B cell (primary cell): Measurements from ENCODE around the gene PLCG2. TPM values are rescaled to one million over a fixed set of nuclear protein-coding genes. Genes with fewer than 3 reads are reported as not detected.

Experiments used
- ATAC-seq: fragments of 200-7000 bp; cut with Tn5 transposase; one replicate; pipeline ENCODE4 v1.10.0; 2021; ENCODE audit warnings: low read depth, mild to moderate bottlenecking, moderate number of reproducible peaks, moderate library complexity
- CTCF ChIA-PET: fragments of 350-600 bp; sonication (Branson Sonifier 250); formaldehyde crosslinking; loops from one replicate; lab custom pipeline; 2021; ENCODE audit warnings: antibody characterized with exemption, inconsistent platforms; lab: Charles Lee
- POLR2A ChIA-PET: fragments of 350-600 bp; sonication (Branson Sonifier 250); formaldehyde crosslinking; loops from one replicate; lab custom pipeline; 2021; ENCODE audit warnings: antibody characterized with exemption; lab: Charles Lee
- DNase-seq: peaks from one replicate; pipeline ENCODE4 v3.0.0; 2013
- H2AFZ ChIP-seq: 2 replicates; pipeline ENCODE4 v1.6.1; 2012; ENCODE audit warnings: mild to moderate bottlenecking, low read depth, low read length; ENCODE audit not compliant: insufficient read depth, poor library complexity, severe bottlenecking
- H3K27ac ChIP-seq, 2 donors: 1 replicate in 1 of 2; 2 replicates in 1 of 2; pipeline ENCODE4 v1.5.1; 2012 to 2013; ENCODE audit warnings: low read length in 2 of 2, mild to moderate bottlenecking in 2 of 2, moderate library complexity in 1 of 2
- H3K27me3 ChIP-seq, 4 experiments: fragments of 200-600 bp in 1 of 4; sonication (generic) in 1 of 4; replicated peaks in 1 of 4; 1 replicate in 2 of 4; 2 replicates in 2 of 4; pipeline versions ENCODE4 v1.6.1 to v1.7.0; 2013 to 2016; ENCODE audit warnings: low read length in 3 of 4, mild to moderate bottlenecking in 2 of 4, mixed read lengths in 1 of 4, moderate library complexity in 1 of 4; ENCODE audit not compliant: insufficient read depth in 4 of 4, control insufficient read depth in 3 of 4; ENCODE audit errors: control extremely low read depth in 1 of 4
- H3K36me3 ChIP-seq, 2 experiments: replicated peaks in 1 of 2; 1 replicate in 1 of 2; 2 replicates in 1 of 2; pipeline versions ENCODE4 v1.6.1 to v1.7.1; 2013; ENCODE audit warnings: low read length in 1 of 2; ENCODE audit not compliant: insufficient read depth in 2 of 2, control insufficient read depth in 1 of 2; ENCODE audit errors: control extremely low read depth in 1 of 2, extremely low read depth in 1 of 2
- H3K4me1 ChIP-seq, 2 donors: fragments of 200-600 bp in 1 of 2; sonication (generic) in 1 of 2; 1 replicate in 1 of 2; 2 replicates in 1 of 2; pipeline versions ENCODE4 v1.5.1 to v1.6.1; 2013 to 2017; ENCODE audit warnings: low read length in 2 of 2; ENCODE audit not compliant: control insufficient read depth in 2 of 2, insufficient read depth in 2 of 2
- H3K4me2 ChIP-seq: replicated peaks from 2 replicates; pipeline ENCODE3; 2012; ENCODE audit warnings: mild to moderate bottlenecking, low read depth, low read length; ENCODE audit not compliant: poor library complexity, severe bottlenecking
- H3K4me3 ChIP-seq, 5 experiments: fragments of 200-600 bp in 1 of 5; sonication (generic) in 1 of 5; 1 replicate in 3 of 5; 2 replicates in 2 of 5; pipeline versions ENCODE4 v1.5.1 to v1.7.0; 2011 to 2016; ENCODE audit warnings: low read length in 4 of 5, mild to moderate bottlenecking in 4 of 5, low read depth in 2 of 5, control low read depth in 1 of 5, moderate library complexity in 1 of 5; ENCODE audit not compliant: insufficient read depth in 1 of 5; ENCODE audit errors: control extremely low read depth in 1 of 5, extremely low read depth in 1 of 5
- H3K79me2 ChIP-seq: fragments of 200-600 bp; sonication (generic); one replicate; pipeline ENCODE4 v1.6.0; 2016; ENCODE audit warnings: low read length; ENCODE audit not compliant: control insufficient read depth, insufficient read depth
- H3K9ac ChIP-seq: fragments of 200-600 bp; sonication (generic); 2 replicates; pipeline ENCODE4 v1.6.1; 2017; ENCODE audit warnings: mild to moderate bottlenecking, low read length, moderate library complexity
- H3K9me3 ChIP-seq, 3 donors: one replicate each; pipeline versions ENCODE4 v1.6.1 to v1.7.1; 2013; ENCODE audit warnings: low read length in 2 of 3; ENCODE audit not compliant: control insufficient read depth in 2 of 3, insufficient read depth in 1 of 3; ENCODE audit errors: control extremely low read depth in 1 of 3
- H4K20me1 ChIP-seq: 2 replicates; pipeline ENCODE4 v1.6.0; 2012; ENCODE audit warnings: mild to moderate bottlenecking, low read length; ENCODE audit not compliant: insufficient read depth, control insufficient read depth, poor library complexity, severe bottlenecking
- H3K27ac Mint-ChIP-seq: one replicate; pipeline ENCODE4 v1.8.0; 2021; ENCODE audit warnings: mixed read lengths
- H3K27me3 Mint-ChIP-seq: one replicate; pipeline ENCODE4 v1.8.0; 2021; ENCODE audit warnings: mixed read lengths
- H3K4me1 Mint-ChIP-seq: one replicate; pipeline ENCODE4 v1.8.0; 2021; ENCODE audit warnings: mixed read lengths
- H3K4me3 Mint-ChIP-seq: one replicate; pipeline ENCODE4 v1.8.0; 2021; ENCODE audit warnings: mixed read lengths
- H3K9me3 Mint-ChIP-seq: one replicate; pipeline ENCODE4 v1.8.0; 2022; ENCODE audit warnings: mixed read lengths; ENCODE audit not compliant: insufficient read depth
- CTCF ChIP-seq: fragments of 200-600 bp; IDR thresholded peaks from one replicate; pipeline ENCODE4 v1.8.0; 2022; ENCODE audit warnings: antibody characterized with exemption, mild to moderate bottlenecking
- EZH2 ChIP-seq: IDR thresholded peaks from 2 replicates; pipeline ENCODE4 v1.6.1; 2012; ENCODE audit warnings: borderline replicate concordance, low read depth, mild to moderate bottlenecking, moderate library complexity, low read length; ENCODE audit not compliant: insufficient read depth, poor library complexity, severe bottlenecking
- whole genome bisulfite sequencing: methylation state at CpG from one replicate; pipeline ENCODE4 v1.1.5; 2013; ENCODE audit warnings: missing lambda C conversion rate; ENCODE audit not compliant: insufficient coverage; 5-methylcytosine and 5-hydroxymethylcytosine counted together
- intact Hi-C: fragments of 100-400 bp; cut with micrococcal nuclease; formaldehyde crosslinking; loops from one replicate; pipeline ENCODE4 v1.10.0; 2022
- polyA plus RNA-seq: library from polyadenylated mRNA; depleted of rRNA; stranded (reverse); fragments of >200 nt; gene quantifications from 2 replicates; pipeline ENCODE4 v1.2.3, GENCODE V29; 2012
- total RNA-seq, 2 donors: library from RNA; stranded (reverse); fragments of 120-200 nt in 1 of 2; gene quantifications; 1 replicate in 1 of 2; 2 replicates in 1 of 2; pipeline versions ENCODE4 v1.2.3 to v1.2.4, GENCODE V29; 2013 to 2022

PLCG2 gene
- total and polyA plus RNA-seq, 2 donors (not counting 1 experiment from before 2014, with no cell fraction given) = 194 to 812 TPM

DNA sequence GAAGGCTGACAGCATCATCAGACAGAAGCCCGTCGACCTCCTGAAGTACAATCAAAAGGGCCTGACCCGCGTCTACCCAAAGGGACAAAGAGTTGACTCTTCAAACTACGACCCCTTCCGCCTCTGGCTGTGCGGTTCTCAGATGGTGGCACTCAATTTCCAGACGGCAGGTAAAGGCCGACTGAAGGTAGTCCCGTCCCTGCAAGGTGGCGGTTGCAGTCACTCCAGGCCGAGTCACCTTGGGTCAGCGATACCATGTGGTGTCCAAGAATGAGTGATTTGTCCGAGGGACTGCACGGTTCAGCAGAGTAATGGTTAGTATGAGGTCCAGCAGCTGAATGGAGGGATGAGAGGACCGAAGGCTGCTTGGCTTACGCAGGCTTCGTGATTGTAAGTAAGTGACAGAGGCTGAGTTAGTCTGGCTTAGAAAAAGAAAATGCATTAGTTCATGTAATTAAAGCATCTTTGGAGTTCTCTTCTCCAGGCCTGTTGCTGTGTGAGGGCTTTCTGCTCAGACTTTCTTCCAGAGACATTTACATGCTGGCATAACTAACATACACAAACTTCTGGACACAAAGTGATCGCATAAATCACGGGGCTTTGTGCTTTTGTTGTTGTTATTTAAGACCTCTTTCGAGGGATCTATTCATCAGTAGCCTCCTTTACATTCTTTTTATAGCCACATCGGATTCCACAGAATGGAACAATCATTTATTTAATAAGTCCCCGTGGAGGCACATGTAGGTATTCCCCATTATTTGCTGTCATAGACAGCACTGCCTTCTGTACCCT, 157.3 kb downstream of the PLCG2 start:
- Histone ChIP-seq H3K27ac (no peak overlapping the region), H3K9ac (no peak overlapping the region), H3K9me3 (no peaks in the 10 kb centered on the region), H4K20me1 (peaks cover 74% of the 10 kb centered on the region), H3K4me1 (no peaks in the 10 kb centered on the region), H3K4me3 (no peak overlapping the region), H3K36me3 (peaks cover 9 to 100% of the 10 kb centered on the region in 2 experiments), H3K4me2 (no peak overlapping the region), H3K27me3 (no peaks in the 10 kb centered on the region), H3K79me2 (peaks cover 10% of the 10 kb centered on the region), H2AFZ (no peak overlapping the region)
- no peak overlapping the region for H3K27ac Mint-ChIP-seq
- TF ChIP-seq CTCF (no peak), EZH2 (no peak)
- DNase-seq = no peak
- H3K4me3 Mint-ChIP-seq = no peak overlapping the region
- H3K27me3 Mint-ChIP-seq = no peaks in the 10 kb centered on the region
- CTCF ChIA-PET = no interaction called here
- POLR2A ChIA-PET = no interaction called here
- no peaks in the 10 kb centered on the region for H3K9me3 Mint-ChIP-seq
- intact Hi-C loops = no loop called here
- ATAC-seq = no peak
- WGBS = 96% methylated on average over 17 of the region's 23 CpGs
- H3K4me1 Mint-ChIP-seq = no peaks in the 10 kb centered on the region

DNA sequence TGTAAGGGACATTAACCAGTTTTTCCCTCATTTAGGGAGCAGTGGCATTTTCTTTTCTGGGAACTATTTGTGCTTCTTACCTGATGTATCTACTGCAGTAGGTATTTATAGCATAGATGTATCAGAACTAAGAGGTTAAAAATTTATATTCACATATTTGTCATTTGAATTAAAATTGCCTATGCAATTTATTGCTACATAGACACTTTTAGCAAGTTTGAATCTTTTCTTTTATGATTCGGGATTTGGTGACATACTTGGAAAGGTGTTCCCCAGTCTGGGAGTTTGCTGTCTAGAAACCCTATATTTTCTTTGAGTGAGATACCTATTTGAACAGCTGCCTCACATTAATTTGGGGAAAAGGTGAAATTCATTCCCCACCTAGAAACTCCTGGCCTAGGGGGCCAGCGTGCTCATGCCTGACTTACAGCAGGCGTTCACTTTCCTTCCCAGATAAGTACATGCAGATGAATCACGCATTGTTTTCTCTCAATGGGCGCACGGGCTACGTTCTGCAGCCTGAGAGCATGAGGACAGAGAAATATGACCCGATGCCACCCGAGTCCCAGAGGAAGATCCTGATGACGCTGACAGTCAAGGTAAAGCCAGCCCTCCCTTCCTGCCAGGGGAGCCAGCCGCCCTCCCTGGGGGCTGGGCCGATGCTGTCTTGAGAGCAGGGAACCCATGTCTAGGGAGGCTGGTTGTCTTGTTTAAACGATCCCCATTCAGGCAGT, 158.4 kb downstream of the PLCG2 start:
- no peak overlapping the region for H3K27ac Mint-ChIP-seq
- H3K9me3 ChIP-seq = no peaks in the 10 kb centered on the region
- ChIA-PET POLR2A (no interaction called here), CTCF (no interaction called here)
- peaks cover 10% of the 10 kb centered on the region for H3K79me2 ChIP-seq
- H3K4me1 Mint-ChIP-seq = no peaks in the 10 kb centered on the region
- H3K9ac ChIP-seq = no peak overlapping the region
- DNase-seq = no peak
- H3K4me2 ChIP-seq = no peak overlapping the region
- no peaks in the 10 kb centered on the region for H3K27me3 Mint-ChIP-seq
- TF ChIP-seq EZH2 (no peak), CTCF (no peak)
- no peak overlapping the region for H3K4me3 ChIP-seq
- H3K9me3 Mint-ChIP-seq = no peaks in the 10 kb centered on the region
- WGBS = 98% methylated on average over 9 of the region's 13 CpGs
- H3K4me3 Mint-ChIP-seq = no peak overlapping the region
- ATAC-seq = no peak
- H3K27me3 ChIP-seq = no peaks in the 10 kb centered on the region
- H4K20me1 ChIP-seq = peaks cover 78% of the 10 kb centered on the region
- no peak overlapping the region for H2AFZ ChIP-seq
- no peaks in the 10 kb centered on the region for H3K4me1 ChIP-seq
- intact Hi-C loops = no loop called here
- no peak overlapping the region for H3K27ac ChIP-seq
- H3K36me3 ChIP-seq = peaks cover 4 to 99% of the 10 kb centered on the region in 2 experiments
